Right atrium auricular region (tissue), 2 donors: ENCODE results near the gene MSL3B.

Source experiments
- DNase-seq: peaks from one replicate; pipeline ENCODE4 v3.0.0-alpha.2; 2019; ENCODE audit warnings: low spot score
- H3K27ac ChIP-seq, 2 donors: fragments of 200-600 bp; sonication (generic); 1 replicate in 1 of 2; 2 replicates in 1 of 2; pipeline ENCODE4 v1.5.1; 2016 to 2019
- H3K27me3 ChIP-seq, 2 donors: fragments of 200-600 bp; sonication (generic); one replicate each; pipeline versions ENCODE4 v1.5.1 to v1.6.0; 2017 to 2019
- H3K36me3 ChIP-seq: fragments of 200-600 bp; sonication (generic); one replicate; pipeline ENCODE4 v1.5.1; 2016
- H3K4me1 ChIP-seq, 2 donors: fragments of 200-600 bp; sonication (generic); one replicate each; pipeline versions ENCODE4 v1.5.1 to v1.6.0; 2017 to 2019
- H3K4me3 ChIP-seq, 2 donors: fragments of 200-600 bp; sonication (generic); 1 replicate in 1 of 2; 2 replicates in 1 of 2; pipeline ENCODE4 v1.5.1; 2017 to 2019; ENCODE audit warnings: mild to moderate bottlenecking in 1 of 2, moderate library complexity in 1 of 2
- H3K9me3 ChIP-seq, 2 donors: fragments of 200-600 bp; sonication (generic); one replicate each; pipeline ENCODE4 v1.5.1; 2019
- TF ChIP-seq, protein P1 (sequence below), 2 donors: fragments of 200-600 bp; sonication (generic); IDR thresholded peaks; one replicate each; pipeline ENCODE4 v1.5.1; 2019; ENCODE audit warnings: antibody characterized with exemption in 2 of 2

MSL3B gene

DNA sequence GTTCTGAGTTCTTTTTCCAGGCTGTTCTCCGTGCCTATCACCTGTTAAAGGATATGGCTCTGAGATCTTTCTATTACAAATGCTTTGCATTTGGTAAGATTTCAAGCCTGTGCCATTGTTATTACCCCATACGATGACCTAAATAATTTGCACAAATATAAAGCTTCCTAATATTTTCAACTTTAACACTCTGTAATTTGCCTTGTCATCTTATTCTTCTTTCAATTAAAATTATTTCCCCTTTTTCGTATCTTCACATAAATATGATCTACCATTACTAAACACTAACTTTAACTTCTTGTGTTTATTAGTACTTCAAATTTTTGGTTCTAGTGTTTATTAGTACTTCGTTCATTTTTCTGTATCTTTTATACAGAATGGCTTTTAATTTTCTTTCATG lies 3.2 kb upstream of the MSL3B start:
- no peak for DNase-seq
- Histone ChIP-seq H3K4me3 (no peak overlapping the region), H3K27me3 (no peaks in the 10 kb centered on the region), H3K36me3 (no peaks in the 10 kb centered on the region), H3K9me3 (peaks cover 0 to 18% of the 10 kb centered on the region in 2 donors), H3K27ac (no peak overlapping the region), H3K4me1 (no peaks in the 10 kb centered on the region)
- TF ChIP-seq, protein P1, sequence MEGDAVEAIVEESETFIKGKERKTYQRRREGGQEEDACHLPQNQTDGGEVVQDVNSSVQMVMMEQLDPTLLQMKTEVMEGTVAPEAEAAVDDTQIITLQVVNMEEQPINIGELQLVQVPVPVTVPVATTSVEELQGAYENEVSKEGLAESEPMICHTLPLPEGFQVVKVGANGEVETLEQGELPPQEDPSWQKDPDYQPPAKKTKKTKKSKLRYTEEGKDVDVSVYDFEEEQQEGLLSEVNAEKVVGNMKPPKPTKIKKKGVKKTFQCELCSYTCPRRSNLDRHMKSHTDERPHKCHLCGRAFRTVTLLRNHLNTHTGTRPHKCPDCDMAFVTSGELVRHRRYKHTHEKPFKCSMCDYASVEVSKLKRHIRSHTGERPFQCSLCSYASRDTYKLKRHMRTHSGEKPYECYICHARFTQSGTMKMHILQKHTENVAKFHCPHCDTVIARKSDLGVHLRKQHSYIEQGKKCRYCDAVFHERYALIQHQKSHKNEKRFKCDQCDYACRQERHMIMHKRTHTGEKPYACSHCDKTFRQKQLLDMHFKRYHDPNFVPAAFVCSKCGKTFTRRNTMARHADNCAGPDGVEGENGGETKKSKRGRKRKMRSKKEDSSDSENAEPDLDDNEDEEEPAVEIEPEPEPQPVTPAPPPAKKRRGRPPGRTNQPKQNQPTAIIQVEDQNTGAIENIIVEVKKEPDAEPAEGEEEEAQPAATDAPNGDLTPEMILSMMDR (IDR thresholded peaks at IDR 0.05) = no peak

DNA sequence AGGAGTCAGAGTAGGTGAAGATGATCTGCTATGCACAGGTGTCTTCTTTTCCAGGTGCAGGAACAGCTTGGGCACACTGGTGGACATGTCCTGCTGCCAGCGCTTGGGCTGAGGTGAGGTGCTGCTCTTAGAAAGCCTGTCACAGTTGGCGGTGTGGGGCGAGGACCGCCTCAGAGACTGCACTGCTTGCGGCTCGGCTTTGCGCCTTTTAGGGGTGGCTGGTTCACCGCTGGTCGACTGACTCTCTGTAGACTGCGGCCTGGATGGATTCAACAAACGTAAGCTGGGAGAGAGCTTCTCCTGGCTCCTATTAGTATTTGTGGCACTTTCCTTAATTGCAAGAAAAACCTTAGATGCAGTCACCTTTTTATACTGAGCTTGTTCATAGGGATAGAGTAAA lies 1.7 kb downstream of the MSL3B start:
- Histone ChIP-seq H3K9me3 (peaks cover 0 to 18% of the 10 kb centered on the region in 2 donors), H3K4me3 (no peak overlapping the region), H3K4me1 (no peaks in the 10 kb centered on the region), H3K27ac (no peak overlapping the region), H3K36me3 (no peaks in the 10 kb centered on the region), H3K27me3 (no peaks in the 10 kb centered on the region)
- DNase-seq = no peak
- TF ChIP-seq, protein P1 (IDR thresholded peaks at IDR 0.05) = no peak

DNA sequence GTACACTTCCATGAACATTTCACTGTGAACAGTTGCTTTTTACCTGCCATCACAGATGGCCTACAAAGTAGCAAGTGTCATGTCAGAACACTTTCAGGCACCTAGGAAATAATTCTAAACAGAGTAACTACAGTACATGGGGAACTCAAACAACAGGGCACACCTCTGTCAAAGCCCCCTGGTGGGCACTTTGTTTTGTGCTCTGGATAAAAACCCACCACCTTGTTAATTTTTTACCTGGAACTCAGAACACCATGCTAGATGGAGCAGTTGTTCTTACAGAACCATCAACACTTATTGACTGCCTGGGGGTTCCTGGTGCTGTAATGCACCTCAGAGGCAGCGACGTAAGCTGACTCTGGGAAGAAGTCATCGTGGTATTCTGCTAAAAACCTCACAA lies 2.3 kb downstream of the MSL3B start:
- no peak overlapping the region for H3K27ac ChIP-seq
- H3K36me3 ChIP-seq = no peaks in the 10 kb centered on the region
- DNase-seq = no peak
- peaks cover 0 to 16% of the 10 kb centered on the region in 2 donors for H3K9me3 ChIP-seq
- no peak overlapping the region for H3K4me3 ChIP-seq
- no peaks in the 10 kb centered on the region for H3K4me1 ChIP-seq
- no peaks in the 10 kb centered on the region for H3K27me3 ChIP-seq
- TF ChIP-seq, protein P1 (IDR thresholded peaks at IDR 0.05) = no peak

DNA sequence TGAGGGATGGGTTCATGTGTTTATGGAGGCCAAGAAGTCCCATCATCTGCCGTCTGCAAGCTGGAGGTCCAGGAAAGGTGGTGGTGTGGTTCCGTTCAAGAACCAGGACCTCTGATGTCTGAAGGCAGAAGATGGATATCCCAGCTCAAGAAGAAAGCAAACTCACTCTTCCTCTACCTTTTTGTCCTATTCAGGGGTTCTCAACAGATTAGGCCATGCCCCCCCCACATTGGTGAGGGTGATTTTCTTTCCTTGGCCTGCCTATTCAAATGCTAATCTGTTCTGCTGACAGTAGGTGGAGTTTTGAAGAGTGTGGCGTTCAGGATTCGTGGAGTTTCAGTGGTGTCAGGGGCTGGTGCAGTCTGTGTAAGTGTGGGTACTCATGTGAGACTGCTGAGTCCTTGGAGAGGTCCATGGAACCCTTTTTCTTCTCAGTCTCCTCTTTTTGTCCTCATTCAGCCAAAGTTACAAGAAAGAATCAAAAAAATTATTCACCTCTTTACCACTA lies 5.9 kb downstream of the MSL3B start:
- Histone ChIP-seq H3K27me3 (no peaks in the 10 kb centered on the region), H3K4me3 (no peak overlapping the region), H3K9me3 (no peaks in the 10 kb centered on the region), H3K27ac (no peak overlapping the region), H3K4me1 (no peaks in the 10 kb centered on the region), H3K36me3 (no peaks in the 10 kb centered on the region)
- TF ChIP-seq, protein P1 (IDR thresholded peaks at IDR 0.05) = no peak
- no peak for DNase-seq

DNA sequence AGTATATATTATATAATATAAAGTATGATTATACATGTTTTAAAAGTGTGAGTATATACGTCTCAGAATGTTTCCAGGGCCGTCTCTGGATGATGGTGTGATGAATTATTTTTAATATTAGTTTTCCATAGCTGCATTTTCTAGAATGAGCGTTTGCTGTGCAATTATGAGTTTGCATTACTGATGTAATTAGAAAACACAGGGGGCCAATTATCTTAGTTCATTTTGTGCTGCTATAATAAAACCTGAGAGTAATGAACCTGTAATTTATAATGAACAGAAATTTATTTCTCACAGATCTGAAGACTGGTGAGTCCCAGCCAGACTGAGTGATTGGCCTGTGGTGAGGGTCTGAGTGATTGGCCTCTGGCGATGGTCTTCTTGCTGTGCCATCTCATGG lies 9.9 kb downstream of the MSL3B start:
- Histone ChIP-seq H3K4me1 (peaks cover 0 to 9% of the 10 kb centered on the region in 2 donors), H3K27me3 (no peaks in the 10 kb centered on the region), H3K36me3 (no peaks in the 10 kb centered on the region), H3K4me3 (no peak overlapping the region), H3K27ac (no peak overlapping the region), H3K9me3 (no peaks in the 10 kb centered on the region)
- TF ChIP-seq, protein P1 (IDR thresholded peaks at IDR 0.05) = no peak
- DNase-seq = no peak

DNA sequence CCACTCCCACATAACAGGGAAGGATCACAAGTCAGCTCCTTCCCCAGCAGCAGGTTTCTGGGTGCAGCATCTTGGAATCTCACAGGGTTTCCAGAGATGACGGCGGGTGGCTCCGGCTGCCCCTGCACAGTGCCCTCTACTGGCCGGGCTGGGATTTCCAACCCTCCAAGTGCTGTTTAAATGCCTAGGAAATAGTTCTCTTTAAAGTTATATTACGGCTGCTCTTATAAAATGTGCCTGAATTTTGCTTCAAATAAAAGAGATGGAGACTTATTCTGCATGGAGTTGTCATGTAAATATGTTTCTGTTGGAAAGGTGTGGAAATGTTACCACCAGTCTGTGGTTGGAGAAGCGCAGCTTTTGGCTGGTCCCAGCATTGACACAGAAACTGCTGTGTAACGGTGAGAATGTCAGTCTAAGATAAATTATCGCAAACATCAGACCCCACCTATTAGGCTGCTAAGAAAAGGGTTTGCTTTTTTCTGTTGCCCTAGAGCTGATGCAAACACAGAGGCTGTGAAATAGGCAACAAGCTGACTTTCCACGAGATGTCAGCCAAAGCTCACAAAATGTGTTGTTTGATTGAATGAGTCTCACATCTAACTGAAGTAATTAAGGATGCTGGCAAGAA lies 10.6 kb downstream of the MSL3B start:
- H3K4me3 ChIP-seq = no peak overlapping the region
- H3K27me3 ChIP-seq = no peaks in the 10 kb centered on the region
- H3K9me3 ChIP-seq = no peaks in the 10 kb centered on the region
- H3K36me3 ChIP-seq = no peaks in the 10 kb centered on the region
- H3K4me1 ChIP-seq = peaks cover 0 to 11% of the 10 kb centered on the region in 2 donors
- no peak overlapping the region for H3K27ac ChIP-seq
- no peak for DNase-seq
- TF ChIP-seq, protein P1 (IDR thresholded peaks at IDR 0.05) = peak in 1 of 2 donors; percentile 55
